GM18502 (cell line): Measurements from ENCODE around the gene PPIL1.

ENCODE experiments used
- ATAC-seq: cut with Tn5 transposase; IDR thresholded peaks from one replicate; pipeline ENCODE4 v1.9.1; 2021; ENCODE audit warnings: mild to moderate bottlenecking; ENCODE audit not compliant: unreplicated experiment, poor library complexity

The PPIL1 gene

GRCh38 chr6:36858407-36858981, 16.1 kb downstream of the PPIL1 start:
- no peak for ATAC-seq

- ATAC-seq: no peak
Observed at GRCh38 chr6:36857325-36857724, 17.3 kb downstream of the PPIL1 start.

DNA sequence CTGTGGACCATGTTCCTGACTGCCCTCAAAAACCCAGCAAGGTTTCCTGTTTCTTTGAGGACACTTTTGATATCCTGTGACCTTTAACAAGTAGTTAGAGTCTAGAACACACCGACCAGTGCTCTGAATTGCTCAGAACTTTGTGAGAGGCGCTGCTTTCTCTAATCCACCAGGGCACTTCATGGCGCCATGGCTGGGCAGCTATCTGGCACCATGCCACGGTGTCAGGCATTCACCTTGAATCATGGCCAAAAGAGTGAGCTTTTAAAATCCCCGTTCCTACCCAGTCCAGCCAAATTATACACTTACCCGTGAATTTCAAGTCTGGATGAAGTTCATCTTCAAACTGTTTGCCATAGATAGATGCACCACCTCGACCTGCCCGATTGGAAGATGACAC, 18.3 kb downstream of the PPIL1 start:
- ATAC-seq: no peak

DNA sequence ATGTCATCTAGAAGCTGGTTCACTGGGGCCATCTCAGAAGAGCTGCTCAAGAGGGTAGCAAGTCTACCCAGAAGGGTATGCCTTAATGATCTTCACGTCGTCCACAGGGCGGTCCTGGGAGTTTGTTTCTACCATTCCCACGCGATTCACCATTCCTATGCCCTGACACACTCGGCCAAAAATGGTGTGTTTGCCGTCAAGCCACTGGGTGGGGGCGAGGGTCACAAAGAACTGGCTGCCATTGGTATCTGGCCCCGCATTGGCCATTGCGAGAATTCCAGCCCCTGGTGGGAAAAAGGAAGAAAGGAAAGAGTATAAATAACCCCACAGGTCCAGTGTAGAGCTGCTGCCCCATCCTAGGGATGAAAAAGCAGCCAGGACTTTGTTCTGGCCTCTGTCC, 18.9 kb downstream of the PPIL1 start:
- no peak for ATAC-seq

DNA sequence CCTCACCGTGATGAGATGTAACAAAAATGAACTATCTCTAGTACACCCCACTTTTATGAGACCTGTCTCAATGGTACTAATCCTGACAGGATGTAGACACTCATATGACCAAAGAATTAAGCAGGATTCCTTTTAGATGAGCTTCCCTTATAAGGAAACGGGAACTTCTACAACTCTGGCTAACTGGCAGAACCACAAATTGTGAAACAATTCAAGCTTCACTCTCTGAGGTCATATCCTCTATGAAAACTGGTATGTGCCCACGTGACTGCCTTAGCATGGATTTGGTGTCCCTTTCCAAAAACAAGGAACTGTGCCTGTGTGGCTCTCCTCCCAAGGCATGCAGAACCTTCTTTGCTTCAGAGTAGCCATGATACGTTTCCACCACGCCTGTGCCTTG, 21.3 kb downstream of the PPIL1 start:
- ATAC-seq: no peak

GRCh38 chr6:36852481-36853147, 22.0 kb downstream of the PPIL1 start:
- no peak for ATAC-seq

DNA sequence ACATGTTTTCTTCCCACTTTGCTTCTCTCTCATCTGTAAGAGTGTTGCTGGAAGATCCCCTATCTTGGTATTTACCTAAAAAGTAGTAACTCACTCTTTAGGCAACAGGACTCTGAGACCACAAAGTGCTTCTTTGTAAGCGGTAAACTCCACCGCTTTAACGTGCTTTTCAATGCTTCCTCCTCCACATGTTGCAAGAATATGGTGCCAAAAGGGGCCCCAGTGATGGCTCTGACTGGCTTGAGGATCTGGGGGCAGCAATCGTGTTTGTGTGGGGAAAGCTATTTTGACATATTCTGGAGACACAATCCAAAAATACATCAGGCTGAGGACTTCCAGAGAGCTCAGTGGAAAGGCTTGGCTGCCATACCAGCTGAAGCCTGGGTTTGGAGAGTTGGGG, 23.0 kb downstream of the PPIL1 start:
- no peak for ATAC-seq

DNA sequence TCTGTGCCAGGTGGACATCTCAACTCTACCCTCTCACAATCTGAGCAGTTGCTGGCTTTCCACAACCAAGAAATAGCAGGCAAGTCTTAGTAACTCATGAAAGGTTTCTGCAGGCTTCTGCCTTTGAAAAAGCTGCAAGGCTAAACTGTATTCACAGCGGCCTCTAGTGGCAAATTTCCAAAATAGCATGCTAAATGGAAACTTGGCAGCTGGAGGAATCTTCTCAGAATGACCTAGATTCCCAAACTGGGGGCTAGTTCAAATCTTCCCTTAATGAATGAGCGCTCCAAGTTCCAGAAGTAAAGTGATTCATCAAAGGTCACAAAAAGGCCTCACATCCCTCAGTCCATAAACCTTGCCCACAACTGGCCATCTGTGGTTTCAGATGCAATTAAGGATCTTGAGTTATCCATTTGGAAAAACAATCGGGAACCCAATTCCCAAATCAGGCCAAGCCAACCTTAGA, 23.4 kb downstream of the PPIL1 start:
- no peak for ATAC-seq

- ATAC-seq: no peak
Observed at GRCh38 chr6:36850021-36850420, 24.6 kb downstream of the PPIL1 start.

DNA sequence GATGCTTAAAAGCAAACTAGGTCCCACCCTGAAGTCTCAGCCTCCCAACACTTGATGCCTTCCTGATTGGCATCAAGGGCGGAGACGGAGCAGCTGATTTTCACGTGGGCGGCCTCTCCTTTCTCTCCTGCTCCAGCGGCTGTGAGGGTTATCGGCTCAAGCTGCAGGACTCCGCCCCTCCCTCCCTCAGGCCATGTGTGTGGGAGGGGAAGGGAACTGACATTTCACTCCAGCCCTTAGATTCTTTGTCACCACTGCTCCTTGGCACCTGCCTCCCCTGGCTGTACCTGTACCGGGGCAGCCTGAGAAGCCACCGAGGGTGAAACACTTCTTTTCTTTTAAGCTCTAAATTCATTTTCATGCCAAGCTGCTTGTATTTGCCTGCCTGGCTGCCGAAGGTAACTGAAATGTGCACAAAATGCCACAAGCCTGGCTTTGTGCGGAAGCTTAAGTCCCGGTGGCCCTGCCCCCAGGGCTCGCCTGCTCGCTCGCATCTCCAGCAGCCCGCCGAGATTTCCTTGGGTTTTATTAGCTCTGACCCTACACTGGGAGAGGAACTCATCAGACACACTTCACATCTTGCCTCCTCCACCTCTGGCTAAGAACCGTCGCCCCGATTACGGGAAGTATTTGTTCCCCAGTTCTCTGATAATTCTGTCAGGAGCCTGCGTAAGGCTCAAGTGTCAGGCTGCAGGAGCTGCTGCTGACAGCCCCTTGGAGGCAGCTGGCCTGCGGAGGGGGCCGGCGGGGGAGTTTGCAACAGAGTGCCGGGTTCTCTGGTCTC, 25.8 kb downstream of the PPIL1 start:
- ATAC-seq: no peak

GRCh38 chr6:36847991-36848390, 26.6 kb downstream of the PPIL1 start:
- no peak for ATAC-seq

DNA sequence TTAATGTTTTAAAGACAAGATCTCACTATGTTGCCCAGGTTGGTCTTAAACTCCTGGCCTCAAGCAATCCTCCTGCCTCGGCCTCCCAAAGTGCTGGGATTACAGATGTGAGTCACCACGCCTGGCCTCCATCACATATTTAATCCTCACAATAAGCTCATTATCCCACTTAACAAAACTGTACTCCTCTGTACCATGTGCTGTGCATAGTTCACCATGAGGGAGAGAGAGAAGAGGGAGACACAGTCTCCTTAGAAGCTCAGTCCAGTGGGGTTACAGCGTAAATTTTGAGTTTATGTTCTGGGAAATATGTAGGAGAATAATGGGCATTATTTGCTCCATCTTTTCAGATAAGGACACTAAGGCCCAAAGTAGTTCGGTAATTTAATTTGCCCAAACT, 27.5 kb downstream of the PPIL1 start:
- ATAC-seq: no peak

- ATAC-seq: no peak
Observed at GRCh38 chr6:36845233-36845632, 29.4 kb downstream of the PPIL1 start.

- ATAC-seq: no peak
Observed at GRCh38 chr6:36844232-36845170, 30.1 kb downstream of the PPIL1 start.

GRCh38 chr6:36843170-36843569, 31.4 kb downstream of the PPIL1 start:
- ATAC-seq: no peak

DNA sequence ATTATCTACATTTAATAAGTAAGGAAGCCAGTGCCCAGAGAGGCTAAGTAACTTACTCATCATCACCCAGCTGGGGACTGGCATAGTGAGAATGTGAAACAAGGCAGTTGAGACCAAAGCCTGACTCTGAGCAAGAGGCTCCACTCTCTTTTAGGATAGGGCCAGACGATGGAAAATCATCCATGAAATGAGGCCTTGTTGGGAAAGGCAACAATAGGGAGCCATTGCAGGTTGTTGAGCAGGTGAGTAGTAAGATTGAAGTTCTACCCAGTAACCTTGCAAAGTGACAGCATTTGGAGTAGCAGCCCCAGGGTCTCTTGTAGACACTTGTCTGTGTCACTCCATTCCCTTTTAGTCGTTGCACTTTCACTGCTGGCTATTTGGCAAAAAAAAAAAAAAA, 32.8 kb downstream of the PPIL1 start:
- no peak for ATAC-seq

GRCh38 chr6:36840432-36841403, 33.9 kb downstream of the PPIL1 start:
- ATAC-seq: no peak

- ATAC-seq: no peak
Observed at GRCh38 chr6:36839749-36840431, 34.7 kb downstream of the PPIL1 start.
